Stimulated activated CD8-positive, alpha-beta memory T cell treated with anti-CD3 and anti-CD28 coated beads, Interleukin-12 subunit alpha, Interleukin-12 subunit beta, amount 100 ng/mL, for 24 hours (primary cell): ENCODE data around the gene MCF2L2.
"Not testable (repeated sequence)": the region's sequence is repeated elsewhere in the genome, so short reads cannot be mapped to it uniquely, and the experiment has no call there.

ENCODE experiments used
- DNase-seq: peaks from one replicate; pipeline ENCODE4 v3.0.0-alpha.2; 2020; ENCODE audit errors: extremely low read depth

Gene MCF2L2

GRCh38 chr3:183172051-183172639 lies 256.3 kb downstream of the MCF2L2 start:
- no peak for DNase-seq

DNA sequence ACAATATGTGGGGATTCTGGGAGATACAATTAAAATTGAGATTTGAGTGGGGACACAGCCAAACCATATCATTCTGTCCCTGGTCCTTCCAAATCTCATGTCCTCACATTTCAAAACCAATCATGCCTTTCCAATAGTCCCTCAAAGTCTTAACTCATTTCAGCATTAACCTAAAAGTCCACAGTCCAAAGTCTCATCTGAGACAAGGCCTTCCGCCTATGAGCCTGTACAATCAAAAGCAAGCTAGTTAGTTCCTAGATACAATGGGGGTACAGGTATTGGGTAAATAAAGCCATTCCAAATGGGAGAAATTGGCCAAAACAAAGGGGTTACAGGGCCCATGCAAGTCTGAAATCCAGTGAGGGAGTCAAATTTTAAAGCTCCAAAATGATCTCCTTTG lies 260.4 kb downstream of the MCF2L2 start:
- not testable (repeated sequence) for DNase-seq

GRCh38 chr3:183163563-183163962 lies 264.9 kb downstream of the MCF2L2 start:
- no peak for DNase-seq

- no peak for DNase-seq
These were observed 266.7 kb downstream of the MCF2L2 start for GRCh38 chr3:183161552-183162336.

- no peak for DNase-seq
These were observed 267.8 kb downstream of the MCF2L2 start for GRCh38 chr3:183160616-183161015.

GRCh38 chr3:183159333-183159732 lies 269.1 kb downstream of the MCF2L2 start:
- DNase-seq: no peak

DNA sequence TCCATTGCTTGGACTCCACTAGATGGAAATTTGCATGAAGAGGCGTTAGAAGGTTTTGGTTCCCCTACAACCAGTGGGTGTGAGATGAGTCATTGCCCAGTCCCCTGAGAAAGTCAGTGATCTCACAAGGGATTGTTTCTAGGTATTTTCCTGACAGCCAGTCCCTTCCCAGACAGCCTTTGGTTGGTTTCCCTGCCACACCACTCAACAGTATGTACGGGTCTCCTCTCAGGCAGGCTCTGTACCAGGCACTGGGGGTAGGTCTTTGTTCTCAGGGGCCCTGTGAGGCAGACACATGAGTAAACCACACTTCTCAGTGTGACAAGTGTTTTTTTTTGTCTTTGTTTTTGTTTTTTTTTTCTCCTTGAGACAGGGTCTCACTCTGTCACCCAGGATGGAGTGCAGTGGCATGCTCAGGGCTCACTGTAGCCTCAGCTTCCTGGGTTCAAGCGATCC lies 269.8 kb downstream of the MCF2L2 start:
- DNase-seq: no peak

DNA sequence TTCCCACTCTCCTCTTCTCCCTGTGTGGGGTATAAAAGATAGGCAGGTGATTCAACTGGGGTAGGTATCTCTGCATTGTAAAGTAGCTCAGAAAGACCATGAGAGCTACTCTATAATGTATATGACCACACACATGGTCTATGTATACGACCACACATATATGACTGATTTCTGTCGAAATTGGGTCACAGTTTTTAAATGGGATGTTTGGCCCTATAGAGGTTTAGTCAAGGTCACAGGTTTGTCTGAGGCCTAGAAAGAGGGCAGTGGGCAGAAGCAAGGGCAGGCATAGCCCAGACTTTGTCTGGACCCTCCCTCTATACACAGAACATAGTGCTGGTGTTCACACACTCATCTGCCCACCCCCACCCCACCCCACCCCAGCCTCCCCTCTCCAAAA lies 270.3 kb downstream of the MCF2L2 start:
- no peak for DNase-seq

DNA sequence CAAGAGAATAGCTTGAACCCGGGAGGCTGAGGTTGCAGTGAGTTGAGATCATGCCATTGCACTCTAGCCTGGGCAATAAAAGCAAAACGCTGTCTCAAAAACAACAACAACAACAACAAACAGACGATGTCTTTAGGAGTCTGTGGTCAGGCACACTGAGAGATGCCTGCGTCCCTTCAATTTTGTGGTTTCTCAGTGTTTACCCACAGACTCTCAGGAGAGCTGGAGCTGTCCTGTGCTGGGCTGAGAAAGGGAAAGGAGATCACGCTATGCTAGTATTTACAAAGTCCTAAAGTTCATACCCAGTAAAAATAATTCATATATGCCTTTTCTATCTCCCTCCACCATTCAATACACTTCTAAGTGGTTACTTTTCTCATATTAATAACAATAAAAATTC lies 272.2 kb downstream of the MCF2L2 start:
- DNase-seq: no peak

- no peak for DNase-seq
These were observed 272.9 kb downstream of the MCF2L2 start for GRCh38 chr3:183155499-183155898.

- DNase-seq: no peak
These were observed 275.0 kb downstream of the MCF2L2 start for GRCh38 chr3:183153210-183153950.

GRCh38 chr3:183151821-183152351 lies 276.5 kb downstream of the MCF2L2 start:
- no peak for DNase-seq

GRCh38 chr3:183151086-183151485 lies 277.3 kb downstream of the MCF2L2 start:
- no peak for DNase-seq

- no peak for DNase-seq
These were observed 278.3 kb downstream of the MCF2L2 start for GRCh38 chr3:183149915-183150750.

- no peak for DNase-seq
These were observed 280.4 kb downstream of the MCF2L2 start for GRCh38 chr3:183148056-183148455.

DNA sequence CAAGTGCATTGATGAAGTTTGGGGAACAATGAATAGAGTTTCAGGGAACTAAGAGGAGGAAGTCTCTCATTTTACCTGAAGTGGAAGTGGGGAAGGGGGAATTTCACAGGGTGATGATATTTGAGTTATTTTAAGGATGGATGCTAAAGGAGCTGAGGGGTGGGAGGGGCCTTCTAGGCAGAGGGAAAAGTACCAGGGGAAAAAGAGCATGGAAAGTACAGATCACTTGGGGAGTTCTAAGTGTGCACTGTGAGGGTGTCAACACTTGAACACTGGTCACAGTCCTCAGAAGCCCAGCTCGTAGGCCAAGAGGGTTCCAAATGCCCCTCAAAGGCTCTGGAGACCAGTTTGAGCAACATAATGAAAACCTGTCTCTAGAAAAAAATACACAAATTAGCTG lies 284.1 kb downstream of the MCF2L2 start:
- DNase-seq: no peak

GRCh38 chr3:183142199-183142598 lies 286.2 kb downstream of the MCF2L2 start:
- DNase-seq: no peak

- DNase-seq: no peak
These were observed 293.6 kb downstream of the MCF2L2 start for GRCh38 chr3:183134844-183135243.

- DNase-seq: no peak
These were observed 296.0 kb downstream of the MCF2L2 start for GRCh38 chr3:183132409-183132808.

- DNase-seq: no peak
These were observed 296.7 kb downstream of the MCF2L2 start for GRCh38 chr3:183131735-183132134.

- no peak for DNase-seq
These were observed 297.2 kb downstream of the MCF2L2 start for GRCh38 chr3:183131186-183131725.
